Coronary artery (tissue), 2 donors: Measurements from ENCODE around the gene SRF.

Experiments used
- DNase-seq: peaks from one replicate; pipeline ENCODE4 v3.0.0-alpha.2; 2017; ENCODE audit warnings: low spot score
- H3K27ac ChIP-seq, 2 donors: fragments of 200-600 bp; sonication (generic); one replicate each; pipeline ENCODE4 v1.5.1; 2016 to 2019
- H3K4me3 ChIP-seq: fragments of 200-600 bp; sonication (generic); 2 replicates; pipeline ENCODE4 v1.5.1; 2016; ENCODE audit warnings: mild to moderate bottlenecking, moderate library complexity
- CTCF ChIP-seq: fragments of 200-600 bp; sonication (generic); IDR thresholded peaks from one replicate; pipeline ENCODE4 v1.5.1; 2019; ENCODE audit warnings: antibody characterized with exemption

Gene SRF

GRCh38 chr6:43147691-43148477, 23.2 kb upstream of the SRF start:
- no peak overlapping the region for H3K4me3 ChIP-seq
- no peak for DNase-seq
- no peak overlapping the region for H3K27ac ChIP-seq
- no peak for TF ChIP-seq CTCF

- Histone ChIP-seq H3K27ac (no peak overlapping the region), H3K4me3 (no peak overlapping the region)
- TF ChIP-seq CTCF, result no peak
- no peak for DNase-seq
Observed at GRCh38 chr6:43149265-43149664, 21.8 kb upstream of the SRF start.

- DNase-seq, result no peak
- H3K27ac ChIP-seq, result no peak overlapping the region
- TF ChIP-seq CTCF, result no peak
- no peak overlapping the region for H3K4me3 ChIP-seq
Observed at GRCh38 chr6:43150051-43150751, 20.9 kb upstream of the SRF start.

GRCh38 chr6:43159599-43159998, 11.5 kb upstream of the SRF start:
- TF ChIP-seq CTCF, result no peak
- DNase-seq, result no peak
- H3K27ac ChIP-seq, result no peak overlapping the region

GRCh38 chr6:43163899-43164298, 7.2 kb upstream of the SRF start:
- no peak for TF ChIP-seq CTCF
- no peak for DNase-seq
- Histone ChIP-seq H3K27ac (no peak overlapping the region), H3K4me3 (no peak overlapping the region)

More at GRCh38 chr6:43159599-43159998, 11.5 kb upstream of the SRF start:
- H3K4me3 ChIP-seq, result no peak overlapping the region

- DNase-seq, result peak; percentile 83
- H3K4me3 ChIP-seq, result peak overlapping the region; percentile 97
- H3K27ac ChIP-seq, result peak overlapping the region; percentile 91 to 99
- TF ChIP-seq CTCF, result no peak
Observed at GRCh38 chr6:43170417-43170930, 595 bp upstream of the SRF start.
